Hypothalamus (tissue), 51 donors: ENCODE results near the gene KDR.

Experiments used
- DNase-seq, 51 donors: peaks; one replicate each; lab custom pipeline; 2025; lab: John Stamatoyannopoulos, UW

The KDR gene

DNA sequence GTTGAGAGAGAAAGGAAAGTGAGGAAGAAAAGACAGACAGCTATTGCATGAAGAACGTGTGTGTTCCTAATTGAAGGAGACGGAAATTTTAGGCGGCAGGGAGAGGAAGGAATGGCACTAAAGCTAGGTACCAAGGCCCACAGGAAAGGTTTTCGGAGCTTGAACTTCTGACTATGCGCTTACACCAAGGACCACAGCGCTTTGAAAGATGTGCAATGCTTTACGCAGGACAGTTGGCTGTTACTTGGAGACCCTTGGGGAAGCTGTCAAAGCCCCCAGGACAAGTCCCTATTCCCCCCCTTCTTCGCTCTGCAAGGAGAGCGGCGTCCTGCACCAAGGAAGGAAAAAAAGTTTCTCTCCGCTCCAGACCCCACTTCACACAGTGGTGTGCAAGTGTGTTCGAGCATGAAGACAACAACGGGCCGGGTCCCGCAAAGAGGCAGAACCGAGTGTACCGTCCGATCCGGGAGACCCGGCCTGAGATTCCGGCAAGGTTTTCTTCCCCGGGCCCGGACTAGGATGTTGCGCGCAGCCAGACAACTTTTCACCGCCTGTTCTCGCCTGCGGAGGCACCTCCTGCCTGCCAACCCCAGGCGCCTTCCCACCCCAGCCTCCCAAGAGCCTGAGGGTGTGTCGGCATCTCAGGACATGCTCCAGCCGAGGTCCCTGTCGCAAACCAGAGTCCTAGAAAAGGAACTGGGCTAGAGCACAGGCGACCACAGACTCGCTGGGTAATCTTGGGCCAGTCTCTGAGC, 896 bp downstream of the KDR start:
- DNase-seq: peak in 1 of 51 donors; percentile 17

DNA sequence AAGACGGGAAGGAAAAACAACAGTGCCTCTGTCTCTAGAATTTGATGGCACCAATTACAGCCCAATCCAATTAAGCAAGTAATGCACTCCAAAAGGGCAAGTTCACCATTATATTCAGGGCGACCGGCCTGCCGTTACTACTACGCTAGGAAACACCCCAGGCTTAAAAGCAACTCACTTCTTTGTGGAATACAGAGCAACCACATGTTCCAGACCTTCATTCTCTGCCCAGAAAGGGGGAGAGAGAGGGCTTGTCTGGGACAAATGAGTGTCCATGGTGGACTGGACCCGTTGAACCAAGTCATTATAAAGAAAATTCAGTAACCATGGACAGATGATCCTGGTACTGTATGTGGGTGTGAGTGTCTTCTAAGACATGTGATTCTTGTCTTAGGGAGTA, 1.6 kb downstream of the KDR start:
- DNase-seq: peak in 1 of 51 donors; percentile 0

DNA sequence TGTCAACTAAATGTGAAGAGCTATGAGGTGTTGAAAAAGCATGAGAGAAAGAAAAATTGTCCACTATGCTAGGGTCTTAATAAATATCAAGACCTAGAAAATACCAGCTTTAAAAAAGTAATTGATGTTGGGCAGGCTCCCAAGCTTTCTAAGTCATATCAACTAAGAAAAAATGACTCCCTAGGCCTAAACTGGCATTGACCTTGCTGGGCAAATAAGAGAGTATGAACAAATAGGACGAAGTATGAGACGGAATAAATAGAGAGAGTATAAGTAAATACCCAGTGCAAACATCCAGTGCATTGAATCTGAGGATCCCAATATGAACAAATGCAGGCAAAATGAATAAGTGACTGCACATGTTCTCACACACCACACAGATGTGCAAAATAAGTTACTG, 3.2 kb downstream of the KDR start:
- no peak for DNase-seq

DNA sequence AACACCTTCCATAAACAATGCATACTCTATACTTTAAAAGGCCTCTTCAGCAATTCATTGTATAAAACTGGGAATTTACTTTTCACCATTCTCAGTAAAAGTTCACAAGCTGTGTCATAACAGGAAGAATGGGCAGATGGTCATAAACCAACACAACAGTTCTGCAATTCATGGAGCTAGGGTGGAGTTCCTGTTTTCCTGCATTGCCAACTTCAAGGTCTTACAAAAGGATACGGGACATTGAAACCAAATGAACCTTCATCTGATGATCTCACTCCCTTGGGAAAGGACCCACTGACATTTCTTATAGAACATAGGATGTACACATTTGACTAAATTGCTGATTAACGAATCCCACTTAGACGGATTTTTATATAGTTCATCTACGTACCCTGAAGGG, 4.1 kb downstream of the KDR start:
- no peak for DNase-seq

DNA sequence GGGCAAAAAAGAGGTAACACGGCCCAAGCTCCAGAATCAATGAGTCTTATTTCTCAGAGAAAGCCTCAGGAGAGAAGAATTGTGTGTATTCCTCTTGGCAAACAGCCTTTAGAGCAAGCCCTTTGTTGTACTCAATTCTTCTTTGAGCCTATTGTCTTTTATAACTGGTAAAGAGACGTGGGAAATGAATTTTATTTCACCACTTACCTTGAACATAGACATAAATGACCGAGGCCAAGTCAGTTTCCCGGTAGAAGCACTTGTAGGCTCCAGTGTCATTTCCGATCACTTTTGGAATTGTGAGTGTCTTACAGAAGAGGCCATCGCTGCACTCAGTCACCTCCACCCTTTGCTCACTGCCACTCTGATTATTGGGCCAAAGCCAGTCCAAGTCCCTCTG, 7.0 kb downstream of the KDR start:
- no peak for DNase-seq

DNA sequence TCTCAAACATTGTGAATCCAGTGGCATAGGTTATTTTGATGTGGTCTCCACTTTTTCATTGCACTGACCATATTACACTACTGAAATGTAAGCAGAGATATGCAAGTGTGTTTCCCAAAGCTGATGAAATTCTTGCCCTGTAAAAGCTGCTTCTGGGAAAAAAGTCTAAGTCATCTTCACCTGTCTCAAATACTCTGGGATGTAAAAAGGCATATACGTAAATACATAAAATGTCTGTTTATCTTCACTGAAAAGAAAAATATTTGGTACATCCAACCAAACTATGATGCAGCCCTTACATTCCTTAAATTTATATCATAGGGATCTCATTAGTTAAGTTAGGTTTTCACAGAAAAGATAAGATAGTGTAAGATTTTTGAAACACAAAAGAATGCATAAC, 7.9 kb downstream of the KDR start:
- no peak for DNase-seq

DNA sequence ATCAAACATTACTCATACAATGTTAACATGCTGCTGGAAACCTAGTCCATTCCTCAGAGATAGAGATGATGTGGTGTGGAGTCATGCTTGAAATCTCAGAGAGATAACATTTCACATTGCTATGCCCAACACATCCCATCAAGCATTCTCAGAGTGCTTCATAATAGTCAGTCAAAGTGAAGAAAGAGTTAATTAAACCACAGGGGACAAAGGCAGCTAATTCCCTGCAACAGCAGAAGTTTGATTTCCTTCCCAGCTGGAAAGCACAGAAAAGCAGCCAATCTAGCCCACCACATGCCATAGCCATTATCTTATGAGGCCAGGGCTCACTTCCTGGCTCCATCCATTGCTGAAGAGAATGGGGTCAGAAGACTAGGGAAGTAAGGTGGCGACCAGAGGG, 8.9 kb downstream of the KDR start:
- no peak for DNase-seq

DNA sequence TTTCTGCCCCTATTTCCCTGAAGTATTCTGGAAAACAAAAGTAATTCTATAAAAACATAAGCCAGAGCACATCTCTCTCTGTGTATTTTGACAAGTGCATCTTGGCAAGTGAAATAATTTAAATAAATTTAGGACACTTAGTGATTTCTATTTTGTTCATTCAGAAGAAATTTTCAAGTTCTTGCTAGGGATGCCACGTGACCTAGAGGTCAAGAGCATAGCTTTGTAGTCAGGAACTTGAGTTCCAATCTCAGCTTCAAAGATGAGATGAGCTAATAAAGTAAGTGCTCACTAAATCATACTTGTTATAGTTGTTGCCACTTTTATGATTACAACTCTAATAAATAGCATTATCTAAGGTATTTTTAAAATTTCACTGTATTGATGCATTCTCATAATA, 13.8 kb downstream of the KDR start:
- DNase-seq: no peak

DNA sequence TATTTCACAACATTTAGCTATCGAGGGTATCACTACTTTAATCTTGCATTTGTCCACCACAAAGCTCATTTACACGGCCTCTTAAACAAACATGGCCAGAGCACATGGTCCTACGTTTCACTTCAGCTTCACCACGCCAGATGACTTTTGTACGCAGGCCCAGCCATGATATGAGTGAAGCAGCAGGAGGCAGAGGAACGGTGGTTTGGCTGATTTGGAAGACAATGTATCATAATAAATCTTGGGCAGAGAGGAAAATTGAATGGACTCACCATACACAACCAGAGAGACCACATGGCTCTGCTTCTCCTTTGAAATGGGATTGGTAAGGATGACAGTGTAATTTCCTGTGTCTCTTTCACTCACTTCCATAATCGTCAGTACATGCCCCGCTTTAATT, 15.3 kb downstream of the KDR start:
- DNase-seq: no peak

DNA sequence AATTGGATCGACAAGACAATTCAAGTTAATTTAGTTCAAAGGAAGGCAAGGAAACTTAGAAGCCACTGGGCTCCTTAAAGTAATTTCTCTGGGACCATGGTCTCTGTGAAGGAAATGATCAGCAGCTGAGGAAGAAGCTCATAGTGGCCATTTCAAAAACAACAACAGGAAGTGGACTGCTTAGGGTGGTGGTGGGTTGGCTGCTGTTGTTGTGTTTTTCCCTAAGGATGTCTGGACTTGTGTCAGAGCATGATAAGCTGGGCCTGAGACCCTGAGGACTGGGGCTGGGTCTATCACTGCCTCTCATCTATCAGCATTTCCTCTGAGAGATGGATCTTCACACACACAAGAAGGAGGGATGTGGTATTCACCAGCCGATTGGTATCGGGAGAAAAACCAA, 18.3 kb downstream of the KDR start:
- no peak for DNase-seq

DNA sequence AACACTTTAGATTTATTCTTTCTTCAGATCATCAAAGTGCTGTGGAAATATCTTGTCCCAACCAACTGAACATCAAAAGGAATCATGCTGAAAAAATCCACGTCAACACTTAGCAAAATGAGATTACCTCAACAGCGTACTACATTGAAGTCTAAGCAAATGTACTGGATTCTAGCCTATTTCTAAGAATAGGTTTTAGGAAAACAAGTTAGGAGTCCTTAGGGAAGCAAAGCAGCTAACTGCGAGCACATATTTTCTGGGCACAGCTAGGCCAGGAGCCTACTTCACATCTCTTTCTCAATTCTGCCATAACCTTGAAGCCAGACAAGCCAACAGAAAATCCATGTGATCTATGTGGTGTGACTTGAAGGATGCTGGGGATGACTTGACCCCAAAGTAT, 22.2 kb downstream of the KDR start:
- no peak for DNase-seq

DNA sequence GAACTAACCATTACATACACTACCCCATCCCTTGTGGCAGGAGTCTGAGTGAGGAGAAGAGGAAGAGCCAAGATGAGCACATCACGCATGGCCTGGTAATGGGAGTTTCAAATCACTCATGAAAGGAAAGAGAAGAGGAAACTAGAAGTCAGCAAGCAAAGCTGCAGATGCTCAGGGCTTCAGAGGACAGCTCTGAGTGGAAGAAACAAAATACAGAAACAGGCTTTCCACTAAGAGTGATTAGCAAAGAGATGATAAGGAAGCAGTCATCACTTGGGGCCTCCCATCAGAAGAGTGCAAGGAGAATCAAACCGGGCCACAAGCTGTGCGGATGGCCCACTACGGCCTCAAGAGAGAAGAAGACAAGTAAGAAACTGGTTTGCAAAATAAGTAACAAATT, 25.6 kb downstream of the KDR start:
- no peak for DNase-seq

DNA sequence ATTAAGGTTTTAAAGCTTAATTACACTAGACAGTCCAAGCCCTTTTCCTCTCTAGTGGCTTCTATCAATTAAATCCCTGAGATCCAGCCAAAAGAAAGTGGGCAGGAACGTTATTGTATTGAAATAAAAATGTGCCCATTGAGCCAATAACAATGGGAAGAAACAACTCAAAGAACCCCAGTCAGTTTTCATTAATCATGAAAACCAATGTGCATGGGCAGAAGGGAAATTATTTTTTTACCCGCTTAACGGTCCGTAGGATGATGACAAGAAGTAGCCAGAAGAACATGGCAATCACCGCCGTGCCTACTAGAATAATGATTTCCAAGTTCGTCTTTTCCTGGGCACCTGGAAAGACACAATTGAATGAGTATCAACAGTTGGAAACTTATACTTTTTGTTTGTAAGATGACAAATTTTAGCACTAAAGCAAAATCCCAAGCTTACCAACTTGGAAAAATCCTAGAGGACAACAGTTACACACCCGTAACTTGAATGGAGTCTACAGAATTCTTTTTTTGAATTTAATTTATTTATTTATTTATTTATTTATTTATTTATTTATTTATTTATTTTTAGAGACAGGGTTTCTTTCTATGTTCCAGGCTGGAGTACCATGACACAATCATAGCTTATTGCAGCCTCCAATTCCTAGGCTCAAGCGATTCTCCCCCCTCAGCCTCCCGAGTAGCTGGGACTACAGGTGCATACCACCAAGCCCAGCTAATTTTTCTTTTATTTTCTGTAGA, 26.8 kb downstream of the KDR start:
- no peak for DNase-seq

DNA sequence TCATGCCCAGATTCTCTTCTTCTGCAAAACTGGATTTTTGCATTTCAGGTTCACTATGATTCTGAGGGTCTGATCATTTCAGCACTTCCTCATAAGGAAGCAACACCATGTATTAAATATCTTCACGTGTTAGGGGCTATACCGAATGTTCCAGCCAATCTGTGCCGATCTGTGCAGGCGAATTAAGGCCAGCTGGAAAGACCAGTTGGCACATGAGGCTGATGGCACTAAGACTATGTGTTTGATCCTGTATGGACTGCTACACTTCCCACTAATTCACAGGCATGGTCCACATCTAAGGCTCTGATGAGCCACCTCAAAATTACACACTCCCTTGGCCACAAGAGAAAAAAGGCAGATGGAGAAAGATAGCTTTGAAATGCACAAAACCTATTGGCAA, 28.8 kb downstream of the KDR start:
- no peak for DNase-seq

DNA sequence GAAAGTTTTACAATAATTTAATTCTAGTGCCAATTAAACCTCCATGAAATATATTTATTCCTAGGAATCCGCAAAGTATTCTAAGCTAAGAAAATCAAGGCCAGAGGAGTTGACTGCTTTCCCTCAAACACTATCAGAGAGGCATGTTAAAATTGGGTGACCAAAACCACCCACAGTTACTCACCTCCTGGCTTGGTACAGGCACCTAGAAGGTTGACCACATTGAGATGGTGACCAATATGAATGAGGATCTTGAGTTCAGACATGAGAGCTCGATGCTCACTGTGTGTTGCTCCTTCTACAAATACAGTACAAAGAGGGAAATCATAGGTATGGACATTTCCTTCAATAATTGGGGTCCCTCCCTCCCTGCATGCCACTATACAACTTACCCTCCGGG, 29.4 kb downstream of the KDR start:
- DNase-seq: no peak

DNA sequence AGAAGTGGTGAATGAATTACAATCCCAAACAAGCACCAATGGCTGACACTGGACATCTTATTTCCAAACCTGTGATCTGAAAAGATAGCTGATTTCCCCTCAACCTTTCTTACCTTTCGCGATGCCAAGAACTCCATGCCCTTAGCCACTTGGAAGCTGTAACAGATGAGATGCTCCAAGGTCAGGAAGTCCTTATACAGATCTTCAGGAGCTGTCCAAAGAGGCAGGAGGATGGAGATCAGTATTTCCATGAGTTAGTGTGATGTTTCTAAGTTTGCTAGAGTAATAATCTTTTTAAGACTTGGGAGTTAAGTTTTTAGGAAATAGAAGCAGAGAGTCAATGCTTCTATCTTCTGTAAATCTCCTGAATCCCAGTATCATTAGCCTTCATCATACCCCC, 32.9 kb downstream of the KDR start:
- no peak for DNase-seq

DNA sequence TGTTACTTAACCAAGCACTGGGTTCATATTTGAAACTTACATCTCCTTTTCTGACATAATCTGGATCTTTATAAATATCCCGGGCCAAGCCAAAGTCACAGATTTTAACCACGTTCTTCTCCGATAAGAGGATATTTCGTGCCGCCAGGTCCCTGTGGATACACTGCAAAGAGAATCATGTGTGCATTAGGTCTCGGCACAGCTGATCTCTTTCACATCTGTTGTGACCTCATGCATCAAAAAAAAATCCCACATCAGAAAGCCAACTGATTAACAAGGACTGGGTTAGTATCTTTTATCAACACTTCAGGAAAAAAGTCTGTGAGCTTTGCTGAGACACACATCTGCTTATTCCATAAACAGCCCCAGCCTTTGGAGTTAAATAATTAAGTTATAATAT, 35.5 kb downstream of the KDR start:
- DNase-seq: peak in 1 of 51 donors; percentile 3

DNA sequence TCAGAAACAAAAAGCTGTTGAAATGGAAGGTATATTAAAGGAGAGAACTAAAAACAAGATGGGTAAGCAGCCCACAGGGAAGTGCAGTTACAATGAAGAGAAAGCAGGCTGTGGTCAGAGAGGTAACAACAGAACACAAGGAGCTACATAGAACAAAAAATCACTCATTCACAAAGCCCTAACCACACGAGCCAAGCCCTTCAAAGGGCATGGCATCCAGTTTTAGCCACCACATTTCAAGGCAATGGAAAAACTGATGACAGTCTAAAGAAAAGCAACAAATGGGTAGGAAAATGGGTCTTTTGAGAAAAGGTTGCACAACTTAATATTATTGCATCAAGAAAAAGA, 37.5 kb downstream of the KDR start:
- DNase-seq: no peak

DNA sequence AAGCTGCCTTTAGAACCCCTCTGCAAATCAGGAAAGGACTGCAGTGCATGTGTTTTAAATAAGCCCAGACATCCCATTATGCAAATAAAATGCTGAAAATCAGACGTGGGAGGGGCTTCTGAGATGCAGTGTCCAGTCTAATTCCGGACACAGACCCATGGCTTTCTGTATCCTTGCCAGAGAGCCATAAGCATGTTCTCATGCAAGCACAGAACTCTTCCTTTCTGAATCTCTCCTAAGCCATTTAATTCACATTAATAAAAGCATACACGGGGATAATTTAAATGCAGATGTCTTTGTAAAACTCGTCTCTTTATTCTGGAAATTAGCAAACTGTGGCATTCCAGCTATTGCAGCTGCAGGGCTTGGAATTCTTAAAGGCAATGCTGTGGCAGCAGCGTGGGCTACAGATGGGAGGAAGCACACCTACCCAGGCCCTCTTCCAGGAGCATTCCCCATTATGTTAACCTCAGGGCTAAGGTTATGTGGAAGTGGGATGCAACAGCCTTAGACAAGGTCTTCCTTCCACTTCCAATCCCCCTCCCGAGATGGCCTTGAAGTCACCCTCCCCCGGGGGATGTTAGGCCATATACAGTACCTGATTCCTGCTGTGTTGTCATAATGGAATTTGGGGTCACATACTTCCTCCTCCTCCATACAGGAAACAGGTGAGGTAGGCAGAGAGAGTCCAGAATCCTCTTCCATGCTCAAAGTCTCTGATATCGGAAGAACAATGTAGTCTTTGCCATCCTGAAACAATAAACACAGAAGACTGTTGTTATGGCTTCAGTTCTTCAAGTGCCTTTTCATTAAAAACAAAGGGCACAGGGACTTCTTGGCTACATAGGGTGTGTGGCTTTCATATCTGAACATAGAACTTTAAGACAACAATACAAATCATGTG, 38.1 kb downstream of the KDR start:
- DNase-seq: peak in 11 of 51 donors; percentile 1 to 61 (median 15)

DNA sequence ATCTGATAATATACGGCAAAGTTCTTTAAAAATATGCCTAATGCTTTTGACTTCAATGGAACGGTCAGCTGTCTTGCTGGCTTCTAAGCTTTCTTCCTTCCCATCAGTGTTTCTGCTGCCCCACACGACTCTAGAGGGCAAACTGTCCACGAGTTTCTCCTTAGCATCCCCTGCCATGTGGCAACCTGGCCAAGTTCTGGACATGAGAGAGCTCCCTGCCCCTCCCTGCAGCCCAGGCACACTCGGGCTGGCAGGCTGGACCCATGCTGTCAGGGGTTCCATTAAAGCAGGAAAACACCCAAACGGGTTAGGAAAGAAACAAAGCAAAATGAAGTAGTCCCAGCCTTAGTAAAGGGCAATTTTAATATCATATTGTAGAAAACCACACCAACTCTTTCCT, 38.8 kb downstream of the KDR start:
- DNase-seq: peak in 18 of 51 donors; percentile 1 to 53 (median 16)

DNA sequence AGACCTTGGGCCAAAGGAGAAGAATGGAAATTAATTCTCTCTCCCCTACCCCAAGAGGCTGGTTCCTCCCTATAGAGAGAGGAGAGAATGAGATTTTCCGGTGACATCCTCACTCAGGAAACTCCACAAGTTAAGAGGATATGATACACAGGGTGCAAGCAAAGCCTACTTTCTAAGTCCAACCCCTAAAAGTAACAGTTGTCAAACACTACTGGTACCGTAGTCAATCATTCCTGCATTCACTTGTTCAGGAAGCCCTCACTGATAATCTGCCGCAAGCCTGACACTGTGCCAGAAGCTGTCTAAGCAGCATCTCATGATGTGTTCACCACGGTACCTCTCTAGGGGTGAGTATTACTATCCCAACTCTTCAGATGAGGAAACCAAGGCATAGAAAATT, 41.7 kb downstream of the KDR start:
- no peak for DNase-seq

DNA sequence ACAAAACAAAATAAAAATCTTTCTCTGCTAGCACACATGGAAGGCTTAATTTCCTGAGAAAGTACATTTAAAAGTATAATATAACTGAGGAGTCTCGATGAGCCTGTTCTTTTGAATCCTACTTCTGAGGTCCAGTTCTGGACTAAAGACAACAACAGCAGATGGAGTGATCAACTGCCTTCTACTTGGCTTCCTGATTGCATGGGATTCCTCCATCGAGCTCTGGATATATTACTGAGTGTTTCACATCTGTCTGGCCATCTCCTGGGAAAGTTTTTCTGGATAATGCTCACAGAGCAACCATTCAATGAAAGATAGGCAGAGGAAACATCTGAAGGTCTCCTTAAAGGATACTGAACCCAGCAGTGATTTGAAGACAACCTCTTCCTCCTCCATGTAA, 42.6 kb downstream of the KDR start:
- no peak for DNase-seq
